Tibial artery (tissue), 4 donors: ENCODE data around the gene OR14A2.
"Not testable (repeated sequence)": the region's sequence is repeated elsewhere in the genome, so short reads cannot be mapped to it uniquely, and the experiment has no call there.

ENCODE experiments used
- DNase-seq, 2 donors: peaks; one replicate each; pipeline ENCODE4 v3.0.0-alpha.2; 2019
- H3K27ac ChIP-seq, 2 donors: fragments of 200-600 bp; sonication (generic) in 1 of 2; 1 replicate in 1 of 2; 2 replicates in 1 of 2; pipeline ENCODE4 v1.5.1; 2018 to 2019; ENCODE audit warnings: mild to moderate bottlenecking in 1 of 2
- H3K27me3 ChIP-seq, 2 donors: fragments of 200-600 bp; sonication (generic) in 1 of 2; one replicate each; pipeline versions ENCODE4 v1.5.1 to v1.6.0; 2016 to 2019
- H3K36me3 ChIP-seq, 3 donors: fragments of 200-600 bp; sonication (generic) in 2 of 3; one replicate each; pipeline ENCODE4 v1.5.1; 2016 to 2019; ENCODE audit warnings: mild to moderate bottlenecking in 2 of 3
- H3K4me1 ChIP-seq, 4 donors: fragments of 200-600 bp; sonication (generic) in 2 of 4; 1 replicate in 3 of 4; 2 replicates in 1 of 4; pipeline ENCODE4 v1.5.1; 2016 to 2019
- H3K4me3 ChIP-seq, 2 donors: fragments of 200-600 bp; sonication (generic) in 1 of 2; 1 replicate in 1 of 2; 2 replicates in 1 of 2; pipeline ENCODE4 v1.5.1; 2018 to 2019; ENCODE audit warnings: mild to moderate bottlenecking in 2 of 2
- H3K9me3 ChIP-seq, 3 donors: fragments of 200-600 bp; sonication (generic) in 1 of 3; one replicate each; pipeline ENCODE4 v1.5.1; 2016 to 2019
- intact Hi-C: fragments of 100-400 bp; cut with DNase I; formaldehyde crosslinking; loops from one replicate; pipeline ENCODE4 v1.15.0; 2023; ENCODE audit warnings: low total_unique reads
- TF ChIP-seq, protein P1 (sequence below), 2 experiments: fragments of 200-600 bp in 1 of 2; fragments of 450-650 bp in 1 of 2; IDR thresholded peaks; one replicate each; pipeline ENCODE4 v1.5.1; 2017 to 2019; ENCODE audit warnings: antibody characterized with exemption in 2 of 2, mild to moderate bottlenecking in 1 of 2, moderate library complexity in 1 of 2

The OR14A2 gene

DNA sequence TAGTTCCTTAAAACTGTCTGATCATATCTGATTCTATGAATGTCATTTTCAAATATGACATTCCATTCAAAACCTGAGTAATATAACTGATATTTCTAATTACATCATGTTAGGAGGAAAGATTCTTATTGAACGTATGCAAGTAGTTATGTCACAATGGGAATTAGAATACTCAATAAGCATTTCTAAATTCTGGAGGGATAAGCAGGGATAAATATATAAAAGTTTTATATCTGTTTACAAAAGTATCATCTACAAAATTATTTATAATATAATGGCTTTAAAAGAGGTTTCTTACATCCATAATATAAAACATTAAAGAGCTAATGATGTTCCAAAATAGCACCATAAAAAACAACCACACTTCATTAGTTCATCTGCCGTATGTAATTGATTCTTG, at the start of gene OR14A2:
OR14A2 (minus strand) TSS at position 101 of the 400 bp plus-strand sequence.
- no peaks in the 10 kb centered on the region for H3K27me3 ChIP-seq
- no peaks in the 10 kb centered on the region for H3K4me1 ChIP-seq
- no peak within 1 kb of the TSS for H3K4me3 ChIP-seq
- no peak for DNase-seq
- H3K27ac ChIP-seq = no peak within 1 kb of the TSS
- TF ChIP-seq, protein P1, sequence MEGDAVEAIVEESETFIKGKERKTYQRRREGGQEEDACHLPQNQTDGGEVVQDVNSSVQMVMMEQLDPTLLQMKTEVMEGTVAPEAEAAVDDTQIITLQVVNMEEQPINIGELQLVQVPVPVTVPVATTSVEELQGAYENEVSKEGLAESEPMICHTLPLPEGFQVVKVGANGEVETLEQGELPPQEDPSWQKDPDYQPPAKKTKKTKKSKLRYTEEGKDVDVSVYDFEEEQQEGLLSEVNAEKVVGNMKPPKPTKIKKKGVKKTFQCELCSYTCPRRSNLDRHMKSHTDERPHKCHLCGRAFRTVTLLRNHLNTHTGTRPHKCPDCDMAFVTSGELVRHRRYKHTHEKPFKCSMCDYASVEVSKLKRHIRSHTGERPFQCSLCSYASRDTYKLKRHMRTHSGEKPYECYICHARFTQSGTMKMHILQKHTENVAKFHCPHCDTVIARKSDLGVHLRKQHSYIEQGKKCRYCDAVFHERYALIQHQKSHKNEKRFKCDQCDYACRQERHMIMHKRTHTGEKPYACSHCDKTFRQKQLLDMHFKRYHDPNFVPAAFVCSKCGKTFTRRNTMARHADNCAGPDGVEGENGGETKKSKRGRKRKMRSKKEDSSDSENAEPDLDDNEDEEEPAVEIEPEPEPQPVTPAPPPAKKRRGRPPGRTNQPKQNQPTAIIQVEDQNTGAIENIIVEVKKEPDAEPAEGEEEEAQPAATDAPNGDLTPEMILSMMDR (IDR thresholded peaks at IDR 0.05) = no peak
- peaks cover 0 to 3% (median 0%) of the 10 kb centered on the region in 3 donors for H3K9me3 ChIP-seq
- H3K36me3 ChIP-seq = no peaks in the 10 kb centered on the region
- intact Hi-C loops = no loop called here

DNA sequence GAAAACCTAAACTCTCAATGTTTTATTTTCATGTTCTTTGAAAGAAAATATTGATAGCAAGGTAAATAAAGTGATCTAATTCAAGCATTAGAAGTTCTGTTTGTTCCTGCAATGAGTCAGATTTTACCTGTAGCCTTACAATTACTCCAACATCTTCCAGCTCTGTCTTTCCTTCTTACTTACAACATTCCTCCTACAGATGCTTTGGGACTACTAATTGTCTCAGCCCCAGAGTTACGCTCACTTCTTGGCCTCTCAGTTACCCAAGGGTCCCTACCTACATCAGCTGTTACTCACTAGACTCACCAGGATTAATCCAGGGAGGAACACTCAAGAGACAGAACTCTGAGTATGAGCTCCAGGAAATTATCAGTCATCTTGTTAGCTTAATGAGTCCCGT, 49.6 kb upstream of the OR14A2 start:
- Histone ChIP-seq H3K27me3 (no peaks in the 10 kb centered on the region), H3K27ac (no peak overlapping the region), H3K36me3 (no peaks in the 10 kb centered on the region), H3K9me3 (no peaks in the 10 kb centered on the region), H3K4me1 (no peaks in the 10 kb centered on the region), H3K4me3 (no peak overlapping the region)
- TF ChIP-seq, protein P1 (IDR thresholded peaks at IDR 0.05) = no peak
- DNase-seq = no peak
- intact Hi-C loops = no loop called here

DNA sequence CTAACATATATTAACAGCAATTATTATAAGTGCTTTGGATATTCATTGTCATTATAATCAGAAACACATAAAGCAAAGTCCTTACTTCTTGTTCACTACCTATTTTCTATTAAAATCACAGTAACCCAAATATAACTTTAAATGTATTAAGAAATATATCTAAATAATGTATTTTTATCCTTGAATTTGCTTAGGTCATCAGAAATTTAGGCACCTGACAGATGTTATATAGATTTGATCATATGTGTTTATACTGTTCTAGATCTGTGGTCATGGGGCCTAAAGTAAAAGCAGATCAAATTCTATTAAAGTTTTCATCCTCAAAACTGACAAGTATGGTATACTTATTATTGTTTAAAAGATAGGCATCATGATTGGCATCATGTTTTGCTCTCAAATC, 21.7 kb upstream of the OR14A2 start:
- Histone ChIP-seq H3K36me3 (no peaks in the 10 kb centered on the region), H3K27ac (no peak overlapping the region), H3K27me3 (no peaks in the 10 kb centered on the region), H3K4me3 (no peak overlapping the region), H3K9me3 (no peaks in the 10 kb centered on the region), H3K4me1 (no peaks in the 10 kb centered on the region)
- DNase-seq = no peak
- intact Hi-C loops = no loop called here
- TF ChIP-seq, protein P1 (IDR thresholded peaks at IDR 0.05) = no peak

DNA sequence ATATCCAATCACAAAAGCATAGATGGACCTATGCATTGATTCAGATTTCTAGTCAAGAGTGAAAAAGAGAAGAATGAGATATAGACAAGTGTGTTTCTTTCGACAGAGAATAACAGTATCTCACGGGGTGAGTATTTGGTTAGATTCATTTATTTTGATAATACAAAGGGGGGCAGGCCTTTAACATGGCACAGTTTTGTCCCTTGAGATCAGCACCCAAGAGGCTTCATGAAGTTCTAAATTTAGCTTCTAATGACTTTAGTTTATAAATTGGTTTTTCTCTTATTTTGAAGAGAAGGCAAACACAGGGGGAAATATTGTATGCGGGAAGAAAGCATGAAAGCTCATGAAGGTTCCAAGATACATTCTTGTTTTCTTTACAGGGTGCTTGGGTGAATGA, 12.5 kb upstream of the OR14A2 start, which contains the start of gene OR1C1:
OR1C1 (minus strand) TSS at position 101 of the 400 bp plus-strand sequence. CDS start 2,150 bp downstream, outside the sequence.
- DNase-seq = no peak
- H3K4me1 ChIP-seq = no peaks in the 10 kb centered on the region
- H3K9me3 ChIP-seq = no peaks in the 10 kb centered on the region
- TF ChIP-seq, protein P1 (IDR thresholded peaks at IDR 0.05) = no peak
- H3K27ac ChIP-seq = no peak within 1 kb of the TSS
- intact Hi-C loops = no loop called here
- no peaks in the 10 kb centered on the region for H3K27me3 ChIP-seq
- no peaks in the 10 kb centered on the region for H3K36me3 ChIP-seq
- H3K4me3 ChIP-seq = no peak within 1 kb of the TSS

DNA sequence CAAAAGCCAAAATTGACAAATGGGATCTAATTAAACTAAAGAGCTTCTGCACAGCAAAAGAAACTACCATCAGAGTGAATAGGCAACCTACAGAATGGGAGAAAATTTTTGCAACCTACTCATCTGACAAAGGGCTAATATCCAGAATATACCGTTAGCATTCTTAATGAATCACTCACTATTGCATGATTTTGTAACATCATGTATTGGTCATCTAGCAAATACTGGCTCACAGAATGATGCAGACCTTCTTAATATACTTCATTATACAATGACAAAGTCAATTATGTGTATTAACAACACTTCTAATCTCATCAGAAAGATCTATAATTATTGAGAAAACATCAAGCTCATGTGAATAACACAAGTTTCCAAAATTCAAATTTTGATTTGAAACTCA, 6.4 kb upstream of the OR14A2 start:
- H3K27ac ChIP-seq, H3K27me3 ChIP-seq, intact Hi-C loops, H3K9me3 ChIP-seq, H3K4me1 ChIP-seq, H3K36me3 ChIP-seq, H3K4me3 ChIP-seq, DNase-seq: not testable (repeated sequence)

DNA sequence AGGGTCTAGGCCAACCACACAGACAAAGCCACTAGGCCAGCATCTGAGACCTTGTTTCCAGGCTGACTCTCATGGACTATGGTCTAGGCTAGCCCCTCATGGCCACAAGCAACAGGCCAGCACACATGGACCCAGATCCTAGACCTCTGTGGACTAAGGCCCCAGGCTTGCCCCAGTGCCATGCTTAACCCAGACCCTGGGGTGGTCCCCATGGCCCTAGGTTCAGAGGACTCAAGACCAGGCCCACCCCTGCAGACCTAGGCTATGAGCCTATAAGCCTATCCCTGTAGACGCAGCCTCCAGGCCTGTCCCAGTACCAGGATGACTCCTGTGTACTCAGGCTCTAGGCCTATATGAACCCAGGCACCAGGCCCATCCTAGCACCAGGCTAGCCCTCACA, 1.9 kb upstream of the OR14A2 start:
- H3K9me3 ChIP-seq = peaks cover 0 to 3% (median 0%) of the 10 kb centered on the region in 3 donors
- TF ChIP-seq, protein P1 (IDR thresholded peaks at IDR 0.05) = no peak
- intact Hi-C loops = no loop called here
- H3K36me3 ChIP-seq = no peaks in the 10 kb centered on the region
- no peak overlapping the region for H3K4me3 ChIP-seq
- no peaks in the 10 kb centered on the region for H3K27me3 ChIP-seq
- DNase-seq = no peak
- H3K4me1 ChIP-seq = no peaks in the 10 kb centered on the region
- H3K27ac ChIP-seq = no peak overlapping the region
